ENCODE data around the gene BPIFB3. TPM values are rescaled to one million over a fixed set of nuclear protein-coding genes. Genes with fewer than 3 reads are reported as not detected.
A peak's percentile ranks its signal among the peaks of the same experiment; 100 is the strongest.

BPIFB3 gene
- total and polyA plus RNA-seq, 2 of the 13 experiments (the other 11 are each of a cell fraction or from before 2014, with no cell fraction given) = 0.09 TPM; not detected in 1

GRCh38 chr20:33031531-33031930 lies 22.2 kb upstream of the BPIFB3 start, which contains the start of gene BPIFB6:
Gene BPIFB6, plus strand, starts transcription at chr20:33031648. Its CDS starts 0 bp downstream, at chr20:33031648.
- Histone ChIP-seq H3K36me3 (replicated peaks in 1 of 2; ENCODE audit: control insufficient read depth in 1 of 2, insufficient read depth in 2 of 2, low read length in 2 of 2) (no peaks in the 10 kb centered on the region), H3K9me3 (ENCODE audit: low read length) (no peaks in the 10 kb centered on the region), H3K27me3 (ENCODE audit: control insufficient read depth in 1 of 2, insufficient read depth in 2 of 2, low read length in 2 of 2) (peaks cover 1 to 23% of the 10 kb centered on the region in 2 experiments; a peak in 3 of 5 replicates), H3K27ac (ENCODE audit: extremely low read length, insufficient read depth, low read length) (no peak within 1 kb of the TSS), H3K4me1 (ENCODE audit: insufficient read depth, low read length) (peaks cover 29% of the 10 kb centered on the region), H3K9ac (ENCODE audit: insufficient read depth, low read depth, low read length) (no peak within 1 kb of the TSS), H4K20me1 (ENCODE audit: insufficient read depth, low read length) (no peaks in the 10 kb centered on the region), H3K4me2 (ENCODE audit: low read depth, low read length) (no peak within 1 kb of the TSS), H3K4me3 (replicated peaks in 1 of 3; ENCODE audit: insufficient read depth in 1 of 3, low read depth in 2 of 3, low read length in 3 of 3) (no peak within 1 kb of the TSS), H2AFZ (ENCODE audit: low read length) (no peak within 1 kb of the TSS), H3K79me2 (ENCODE audit: insufficient read depth, low read length) (no peaks in the 10 kb centered on the region)
- BruUV-seq (replicated peaks) = no TSS peak
- in situ Hi-C loops (cut with HindIII; ENCODE audit: extremely low pct_ligation_motif_present, low pct_unique_long_range_greater_than_20kb) = no loop called here
- ChIA-PET CTCF (ENCODE audit: low intra/inter-chr PET ratio, low total read pairs) (no interaction called here), POLR2A (interaction anchor here (1.9 kb wide), 1 partner anchor 11 kb away, joined by 6 read pairs; no protein-coding TSS in a partner anchor)
- TF ChIP-seq HNRNPL (IDR thresholded peaks at IDR 0.05; ENCODE audit: low read depth, low read length) (0 out of 2 replicates have a peak, but pooled peaks have one; percentile 40), ZNF629 (CRISPR knock-in tag; conservative IDR thresholded peaks at IDR 0.05) (0 out of 2 replicates have a peak, but pooled peaks have one; percentile 21)
- TF ChIP-seq, protein P1, sequence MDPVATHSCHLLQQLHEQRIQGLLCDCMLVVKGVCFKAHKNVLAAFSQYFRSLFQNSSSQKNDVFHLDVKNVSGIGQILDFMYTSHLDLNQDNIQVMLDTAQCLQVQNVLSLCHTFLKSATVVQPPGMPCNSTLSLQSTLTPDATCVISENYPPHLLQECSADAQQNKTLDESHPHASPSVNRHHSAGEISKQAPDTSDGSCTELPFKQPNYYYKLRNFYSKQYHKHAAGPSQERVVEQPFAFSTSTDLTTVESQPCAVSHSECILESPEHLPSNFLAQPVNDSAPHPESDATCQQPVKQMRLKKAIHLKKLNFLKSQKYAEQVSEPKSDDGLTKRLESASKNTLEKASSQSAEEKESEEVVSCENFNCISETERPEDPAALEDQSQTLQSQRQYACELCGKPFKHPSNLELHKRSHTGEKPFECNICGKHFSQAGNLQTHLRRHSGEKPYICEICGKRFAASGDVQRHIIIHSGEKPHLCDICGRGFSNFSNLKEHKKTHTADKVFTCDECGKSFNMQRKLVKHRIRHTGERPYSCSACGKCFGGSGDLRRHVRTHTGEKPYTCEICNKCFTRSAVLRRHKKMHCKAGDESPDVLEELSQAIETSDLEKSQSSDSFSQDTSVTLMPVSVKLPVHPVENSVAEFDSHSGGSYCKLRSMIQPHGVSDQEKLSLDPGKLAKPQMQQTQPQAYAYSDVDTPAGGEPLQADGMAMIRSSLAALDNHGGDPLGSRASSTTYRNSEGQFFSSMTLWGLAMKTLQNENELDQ (CRISPR knock-in tag; IDR thresholded peaks at IDR 0.05; ENCODE audit: borderline replicate concordance) = no peak
- intact Hi-C loops (cut with micrococcal nuclease; ENCODE audit: unreplicated experiment) = no loop called here
- no peak for ATAC-seq
- FAIRE-seq = no peak
- DNase-seq (ENCODE audit: low spot score) = no peak
- WGBS (ENCODE audit: low lambda C conversion rate) = 57% methylated on average over 7 of the region's 10 CpGs

DNA sequence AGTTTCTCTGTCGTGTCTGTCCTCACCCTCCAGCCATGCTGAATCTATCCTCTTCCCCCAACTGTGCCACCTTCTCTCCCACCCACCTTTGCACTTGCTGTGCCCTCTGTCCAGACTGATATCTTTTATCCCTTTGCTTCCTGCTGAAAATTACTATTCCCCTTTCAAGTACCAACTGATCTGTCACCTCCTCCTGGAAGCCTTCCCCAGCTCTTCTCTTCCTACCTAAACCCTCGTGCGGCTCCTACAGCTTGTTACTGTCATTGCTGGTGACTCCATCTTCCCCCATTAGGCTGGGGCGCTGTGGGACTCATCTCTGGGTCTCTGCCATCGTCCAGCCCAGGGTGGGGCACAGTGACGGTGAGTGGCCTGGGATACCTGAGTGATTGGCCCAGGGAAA lies 21.1 kb upstream of the BPIFB3 start:
- H3K4me3 ChIP-seq (replicated peaks in 1 of 3; ENCODE audit: insufficient read depth in 1 of 3, low read depth in 2 of 3, low read length in 3 of 3) = no peak overlapping the region
- no peak for TF ChIP-seq ZNF256 (CRISPR knock-in tag; conservative IDR thresholded peaks at IDR 0.05)
- TF ChIP-seq HNRNPH1 (optimal IDR thresholded peaks at IDR 0.05; ENCODE audit: low read depth, low read length) = no peak
- TF ChIP-seq ZFP36 (IDR thresholded peaks at IDR 0.05; ENCODE audit: borderline replicate concordance, low read depth, low read length, partially characterized antibody) = peak; percentile 89
- no peak overlapping the region for H2AFZ ChIP-seq (ENCODE audit: low read length)
- 24% methylated on average over 6 of the region's 6 CpGs for WGBS (ENCODE audit: low lambda C conversion rate)
- ChIA-PET POLR2A (interaction anchor here (1.9 kb wide), 1 partner anchor 10 kb away, joined by 6 read pairs; no protein-coding TSS in a partner anchor), CTCF (ENCODE audit: low intra/inter-chr PET ratio, low total read pairs) (no interaction called here)
- FAIRE-seq (no peak), ATAC-seq (no peak), DNase-seq (ENCODE audit: low spot score) (no peak)
- H3K79me2 ChIP-seq (ENCODE audit: insufficient read depth, low read length) = no peaks in the 10 kb centered on the region
- no peaks in the 10 kb centered on the region for H3K9me3 ChIP-seq (ENCODE audit: low read length)
- H3K36me3 ChIP-seq (replicated peaks in 1 of 2; ENCODE audit: control insufficient read depth in 1 of 2, insufficient read depth in 2 of 2, low read length in 2 of 2) = no peaks in the 10 kb centered on the region
- in situ Hi-C loops (cut with HindIII; ENCODE audit: extremely low pct_ligation_motif_present, low pct_unique_long_range_greater_than_20kb) (no loop called here), intact Hi-C loops (cut with micrococcal nuclease; ENCODE audit: unreplicated experiment) (no loop called here)
- H3K4me1 ChIP-seq (ENCODE audit: insufficient read depth, low read length) = peaks cover 18% of the 10 kb centered on the region
- H3K4me2 ChIP-seq (ENCODE audit: low read depth, low read length) = no peak overlapping the region
- H3K9ac ChIP-seq (ENCODE audit: insufficient read depth, low read depth, low read length) = no peak overlapping the region
- H4K20me1 ChIP-seq (ENCODE audit: insufficient read depth, low read length) = no peaks in the 10 kb centered on the region
- BruUV-seq (replicated peaks) = no TSS peak
- no peak overlapping the region for H3K27ac ChIP-seq (ENCODE audit: extremely low read length, insufficient read depth, low read length)
- H3K27me3 ChIP-seq (ENCODE audit: control insufficient read depth in 1 of 2, insufficient read depth in 2 of 2, low read length in 2 of 2) = peaks cover 1 to 23% of the 10 kb centered on the region in 2 experiments; a peak in 3 of 5 replicates
